Brain microvascular endothelial cell (primary cell): ENCODE measurements around the gene BTG4.

Experiments used
- DNase-seq: peaks from one replicate; pipeline ENCODE4 v3.0.0-alpha.2; 2020
- H3K27ac ChIP-seq: fragments of 250-450 bp; sonication (Bioruptor Pico); 2 replicates; pipeline ENCODE4 v1.5.1; 2020; ENCODE audit warnings: mild to moderate bottlenecking, moderate library complexity
- H3K27me3 ChIP-seq: fragments of 250-450 bp; sonication (Bioruptor Pico); replicated peaks from 2 replicates; pipeline ENCODE4 v1.5.1; 2020; ENCODE audit warnings: mild to moderate bottlenecking
- H3K36me3 ChIP-seq: fragments of 250-450 bp; sonication (Bioruptor Pico); replicated peaks from 2 replicates; pipeline ENCODE4 v1.5.1; 2020; ENCODE audit warnings: mild to moderate bottlenecking
- H3K4me3 ChIP-seq: 2 replicates; pipeline ENCODE4 v1.5.1; 2011; ENCODE audit warnings: low read depth, mild to moderate bottlenecking, control low read depth, low read length, moderate library complexity
- in situ Hi-C: cut with HindIII; loops from 2 replicates; pipeline ENCODE4 v1.10.0; 2017; ENCODE audit warnings: low sequenced_read_pairs, low pct_ligation_motif_present
- TF ChIP-seq, protein P1 (sequence below): IDR thresholded peaks from 2 replicates; pipeline ENCODE4 v1.5.1; 2011; ENCODE audit warnings: low read depth, mild to moderate bottlenecking, moderate library complexity, low read length, control low read depth, inconsistent platforms; ENCODE audit errors: missing control alignments

The BTG4 gene

DNA sequence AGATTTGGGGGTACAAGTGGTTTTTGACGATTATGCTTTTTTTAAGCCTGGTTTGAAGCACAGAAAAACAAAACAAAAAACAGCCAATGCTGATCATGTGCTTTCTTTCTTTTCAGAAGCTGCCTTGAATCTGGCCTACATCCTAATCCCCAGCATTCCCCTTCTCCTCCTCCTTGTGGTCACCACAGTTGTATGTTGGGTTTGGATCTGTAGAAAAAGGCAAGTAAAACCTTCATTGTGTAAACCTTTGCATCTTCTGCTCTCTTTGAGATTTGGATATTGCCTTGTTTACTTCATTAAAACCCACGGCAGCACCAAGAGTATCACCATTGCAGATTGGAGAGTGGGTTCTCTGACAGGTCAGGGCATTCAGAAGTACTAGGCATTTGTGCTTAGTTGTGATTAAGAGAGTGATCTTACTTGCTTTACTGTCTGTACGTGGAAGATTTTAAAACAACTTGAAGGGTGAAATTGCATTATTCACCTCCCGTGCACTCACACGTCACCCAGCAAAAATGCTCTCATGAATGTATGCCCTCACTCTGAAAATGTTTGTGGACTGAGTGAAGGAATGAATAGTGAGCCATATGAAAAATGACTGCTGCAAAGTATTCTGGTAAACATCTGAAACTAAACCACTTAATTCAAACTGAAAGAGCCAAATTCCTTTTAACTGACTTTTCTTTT lies 45.4 kb upstream of the BTG4 start:
- in situ Hi-C loops, result no loop called here
- Histone ChIP-seq H3K36me3 (no peaks in the 10 kb centered on the region), H3K27me3 (no peaks in the 10 kb centered on the region), H3K27ac (peak overlapping the region; percentile 92), H3K4me3 (no peak overlapping the region)
- DNase-seq, result peak; percentile 90
- TF ChIP-seq, protein P1, sequence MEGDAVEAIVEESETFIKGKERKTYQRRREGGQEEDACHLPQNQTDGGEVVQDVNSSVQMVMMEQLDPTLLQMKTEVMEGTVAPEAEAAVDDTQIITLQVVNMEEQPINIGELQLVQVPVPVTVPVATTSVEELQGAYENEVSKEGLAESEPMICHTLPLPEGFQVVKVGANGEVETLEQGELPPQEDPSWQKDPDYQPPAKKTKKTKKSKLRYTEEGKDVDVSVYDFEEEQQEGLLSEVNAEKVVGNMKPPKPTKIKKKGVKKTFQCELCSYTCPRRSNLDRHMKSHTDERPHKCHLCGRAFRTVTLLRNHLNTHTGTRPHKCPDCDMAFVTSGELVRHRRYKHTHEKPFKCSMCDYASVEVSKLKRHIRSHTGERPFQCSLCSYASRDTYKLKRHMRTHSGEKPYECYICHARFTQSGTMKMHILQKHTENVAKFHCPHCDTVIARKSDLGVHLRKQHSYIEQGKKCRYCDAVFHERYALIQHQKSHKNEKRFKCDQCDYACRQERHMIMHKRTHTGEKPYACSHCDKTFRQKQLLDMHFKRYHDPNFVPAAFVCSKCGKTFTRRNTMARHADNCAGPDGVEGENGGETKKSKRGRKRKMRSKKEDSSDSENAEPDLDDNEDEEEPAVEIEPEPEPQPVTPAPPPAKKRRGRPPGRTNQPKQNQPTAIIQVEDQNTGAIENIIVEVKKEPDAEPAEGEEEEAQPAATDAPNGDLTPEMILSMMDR, result no peak

DNA sequence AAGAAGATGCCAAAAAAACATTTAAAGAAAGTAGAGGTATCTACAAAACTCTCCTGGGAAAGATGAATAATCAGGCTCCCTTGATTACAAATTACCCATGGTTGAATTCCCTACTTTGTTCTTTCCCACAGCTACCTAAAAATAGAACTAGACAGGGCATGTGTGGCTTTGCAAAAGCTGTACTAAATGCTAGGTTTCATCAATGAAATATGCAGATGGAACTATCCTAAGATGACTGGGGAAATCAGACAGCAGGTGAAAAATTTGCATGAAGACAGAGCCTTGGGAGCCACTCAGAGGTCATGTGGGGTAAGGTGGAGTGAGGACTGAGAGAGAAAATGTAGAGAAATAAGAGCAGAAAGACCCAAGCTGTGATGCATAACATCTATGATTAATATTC lies 43.1 kb upstream of the BTG4 start:
- no peak overlapping the region for H3K4me3 ChIP-seq
- in situ Hi-C loops, result no loop called here
- H3K27ac ChIP-seq, result peak overlapping the region; percentile 10
- H3K36me3 ChIP-seq, result no peaks in the 10 kb centered on the region
- TF ChIP-seq, protein P1, result no peak
- H3K27me3 ChIP-seq, result no peaks in the 10 kb centered on the region
- DNase-seq, result peak; percentile 28

DNA sequence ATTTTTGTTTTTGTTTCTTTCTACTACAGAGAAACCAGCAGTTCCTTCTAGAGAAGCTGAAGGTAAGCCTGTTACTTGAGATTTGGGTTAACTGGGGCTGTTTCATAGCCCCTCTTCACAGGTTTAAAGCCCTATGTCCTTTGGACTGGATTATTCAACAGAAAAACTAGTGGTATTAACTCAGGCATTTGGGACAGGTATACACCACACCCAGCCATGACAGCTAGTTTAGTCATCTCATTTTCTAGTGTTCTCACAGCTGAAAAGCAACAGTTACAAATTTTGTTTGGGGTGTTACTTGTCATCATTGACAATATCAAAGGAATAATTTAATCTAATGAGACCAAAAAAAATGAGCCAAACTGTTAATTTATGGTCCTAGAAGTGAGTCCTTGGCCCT lies 42.3 kb upstream of the BTG4 start:
- Histone ChIP-seq H3K27me3 (no peaks in the 10 kb centered on the region), H3K36me3 (peaks cover 2% of the 10 kb centered on the region), H3K27ac (no peak overlapping the region), H3K4me3 (no peak overlapping the region)
- TF ChIP-seq, protein P1, result no peak
- no peak for DNase-seq
- in situ Hi-C loops, result no loop called here

DNA sequence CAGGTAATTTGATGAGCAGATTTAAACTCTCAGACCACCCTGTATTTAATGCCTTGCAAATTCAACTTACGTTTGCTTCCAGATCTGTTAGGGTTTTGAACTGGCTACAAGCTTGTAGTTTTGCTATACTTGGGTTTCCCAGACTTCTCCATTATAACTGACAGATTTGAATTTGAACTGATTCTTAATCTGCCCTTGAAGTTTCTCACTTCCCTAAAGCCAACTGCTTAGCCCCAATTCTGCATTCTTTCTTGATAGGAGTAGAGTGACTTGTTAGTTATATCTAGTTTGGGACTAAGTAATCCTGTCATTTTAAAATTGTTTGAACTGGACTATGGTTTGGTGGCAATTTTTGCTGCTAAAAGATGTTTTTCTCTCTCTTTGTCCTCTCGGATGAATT lies 38.1 kb upstream of the BTG4 start:
- DNase-seq, result no peak
- H3K4me3 ChIP-seq, result no peak overlapping the region
- peaks cover 6% of the 10 kb centered on the region for H3K36me3 ChIP-seq
- no peak overlapping the region for H3K27ac ChIP-seq
- in situ Hi-C loops, result no loop called here
- TF ChIP-seq, protein P1, result no peak
- H3K27me3 ChIP-seq, result no peaks in the 10 kb centered on the region

DNA sequence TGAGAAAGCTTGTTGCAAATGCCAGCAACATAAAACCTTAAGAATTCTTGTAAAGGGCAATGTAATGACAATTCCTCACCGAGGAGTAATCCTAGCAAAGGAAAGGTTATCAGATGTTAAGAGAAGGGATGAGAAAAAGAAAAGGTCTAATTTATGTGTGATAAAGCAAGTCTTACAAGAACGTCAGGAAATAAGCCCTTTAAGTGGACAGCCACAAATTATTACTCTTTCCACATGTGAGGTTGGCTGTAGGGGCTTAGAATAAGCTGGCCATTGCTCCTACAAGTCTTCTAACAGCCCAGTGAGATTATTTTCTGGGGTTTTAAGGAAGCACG lies 37.6 kb upstream of the BTG4 start:
- no peak overlapping the region for H3K27ac ChIP-seq

More for the DNA sequence above, 37.6 kb upstream of the BTG4 start:
- in situ Hi-C loops, result no loop called here
- H3K4me3 ChIP-seq, result no peak overlapping the region
- no peak for DNase-seq
- H3K36me3 ChIP-seq, result peaks cover 6% of the 10 kb centered on the region
- no peaks in the 10 kb centered on the region for H3K27me3 ChIP-seq
- TF ChIP-seq, protein P1, result no peak
